GM23248 (cell line): ENCODE data around the gene SNX3.

Experiments used
- EZH2 ChIP-seq: fragments of 200-600 bp; sonication (generic); IDR thresholded peaks from 2 replicates; pipeline ENCODE4 v1.6.1; 2018; ENCODE audit warnings: antibody characterized with exemption, mild to moderate bottlenecking; ENCODE audit not compliant: insufficient read depth, poor library complexity, severe bottlenecking
- EZH2phosphoT487 ChIP-seq: fragments of 200-600 bp; sonication (generic); IDR thresholded peaks from 2 replicates; pipeline ENCODE4 v1.6.1; 2018; ENCODE audit warnings: antibody characterized with exemption, moderate library complexity, mild to moderate bottlenecking, low read depth; ENCODE audit not compliant: insufficient read depth

DNA sequence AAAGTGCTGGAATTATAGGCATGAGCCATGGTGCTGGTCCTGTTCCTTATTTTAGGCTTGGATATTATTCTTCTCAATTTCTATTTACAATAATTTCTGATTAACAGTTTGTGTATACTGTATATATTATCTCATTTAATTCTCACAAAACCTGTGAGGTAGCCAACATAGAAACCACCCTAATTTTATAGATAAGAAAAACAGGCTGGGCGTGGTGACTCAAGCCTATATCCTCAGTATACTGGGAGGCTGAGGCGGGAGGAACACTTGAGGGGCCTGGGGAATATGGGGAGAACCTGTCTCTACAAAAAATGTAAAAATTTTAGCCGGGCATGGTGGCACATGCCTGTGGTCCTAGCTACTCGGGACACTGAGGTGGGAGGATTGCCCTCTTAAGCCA is 30.3 kb upstream of the SNX3 start:
- TF ChIP-seq EZH2phosphoT487: no peak
- no peak for TF ChIP-seq EZH2
